ENCODE data around the gene MON1B. TPM values are rescaled to one million over a fixed set of nuclear protein-coding genes. Genes with fewer than 3 reads are reported as not detected.

MON1B gene
- total RNA-seq, 1 experiment from 2014 or later: 49.1 TPM

- no peak for DNase-seq (ENCODE audit: low spot score)
- ChIA-PET CTCF (no interaction called here), POLR2A (no interaction called here)
- no peaks in the 10 kb centered on the region for H3K27me3 Mint-ChIP-seq (ENCODE audit: low read depth)
- H3K27ac Mint-ChIP-seq: peak overlapping the region; percentile 99
- TF ChIP-seq ZNF671 (CRISPR knock-in tag; IDR thresholded peaks at IDR 0.05) (no peak), SMAD3 (CRISPR knock-in tag; IDR thresholded peaks at IDR 0.05; ENCODE audit: borderline replicate concordance) (no peak), TEAD4 (CRISPR knock-in tag; IDR thresholded peaks at IDR 0.05) (no peak), TEAD1 (CRISPR knock-in tag; IDR thresholded peaks at IDR 0.05) (0 out of 2 replicates have a peak, but pooled peaks have one; percentile 8), EMX1 (CRISPR knock-in tag; IDR thresholded peaks at IDR 0.05) (no peak), ATF1 (CRISPR knock-in tag; IDR thresholded peaks at IDR 0.05) (no peak)
- peak overlapping the region; percentile 94 for H3K4me3 Mint-ChIP-seq
- ATAC-seq: no peak
- peaks cover 20% of the 10 kb centered on the region for H3K4me1 Mint-ChIP-seq
- peaks cover 9% of the 10 kb centered on the region; the same call in 1 of the 2 replicates for H3K36me3 Mint-ChIP-seq
- H3K9me3 Mint-ChIP-seq: no peaks in the 10 kb centered on the region
These were observed 424 bp downstream of the MON1B start for GRCh38 chr16:77191259-77191969.

GRCh38 chr16:77193377-77193776 is 2.4 kb downstream of the MON1B start:
- no peak for DNase-seq (ENCODE audit: low spot score)
- peaks cover 20% of the 10 kb centered on the region for H3K36me3 Mint-ChIP-seq
- peaks cover 20% of the 10 kb centered on the region for H3K4me1 Mint-ChIP-seq
- no peak overlapping the region for H3K27ac Mint-ChIP-seq
- no peaks in the 10 kb centered on the region for H3K9me3 Mint-ChIP-seq
- POLR2A ChIA-PET: no interaction called here
- no peak overlapping the region for H3K4me3 Mint-ChIP-seq
- no peaks in the 10 kb centered on the region for H3K27me3 Mint-ChIP-seq (ENCODE audit: low read depth)
- CTCF ChIA-PET: no interaction called here
- no peak for TF ChIP-seq ZBTB21 (CRISPR knock-in tag; IDR thresholded peaks at IDR 0.05; ENCODE audit: borderline replicate concordance)
- TF ChIP-seq E2F4 (CRISPR knock-in tag; IDR thresholded peaks at IDR 0.05; ENCODE audit: borderline replicate concordance, low read depth): no peak
- TF ChIP-seq NR2C2 (CRISPR knock-in tag; IDR thresholded peaks at IDR 0.05): no peak
- TF ChIP-seq ZBTB43 (CRISPR knock-in tag; IDR thresholded peaks at IDR 0.05): no peak
- no peak for TF ChIP-seq NFATC4 (CRISPR knock-in tag; IDR thresholded peaks at IDR 0.05)
- TF ChIP-seq NFE2L1 (CRISPR knock-in tag; IDR thresholded peaks at IDR 0.05): no peak
- TF ChIP-seq CREM (CRISPR knock-in tag; IDR thresholded peaks at IDR 0.05): no peak
- no peak for TF ChIP-seq ZNF423 (CRISPR knock-in tag; IDR thresholded peaks at IDR 0.05)
- TF ChIP-seq AFF4 (CRISPR knock-in tag; IDR thresholded peaks at IDR 0.05; ENCODE audit: borderline replicate concordance): no peak
- no peak for TF ChIP-seq ZNF416 (CRISPR knock-in tag; IDR thresholded peaks at IDR 0.05)
- no peak for TF ChIP-seq ZNF512 (CRISPR knock-in tag; IDR thresholded peaks at IDR 0.05; ENCODE audit: borderline replicate concordance)
- ATAC-seq: no peak

Measured in WTC11 (cell line).